Measurements from ENCODE around the gene TMEM220.

DNA sequence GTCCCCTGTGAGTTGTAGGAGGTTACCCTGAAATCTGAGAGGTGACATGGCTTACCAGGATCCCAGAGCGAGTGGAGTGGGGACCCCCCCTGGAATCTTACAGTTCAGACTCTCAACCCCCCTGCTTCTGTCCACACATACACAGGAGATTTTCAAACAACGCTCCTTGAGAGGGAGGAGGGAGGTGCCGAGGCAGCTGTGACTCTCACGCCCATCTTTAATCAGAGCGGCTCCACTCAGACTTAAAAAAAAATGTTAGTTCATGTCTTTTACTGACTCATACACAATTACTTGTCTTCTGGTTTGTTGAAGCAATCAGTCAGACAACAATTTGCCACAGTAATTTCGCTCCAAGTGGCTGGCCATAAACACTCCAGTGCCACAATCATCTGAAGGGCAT is 15.4 kb upstream of the TMEM220 start:
- TF ChIP-seq, protein P1, sequence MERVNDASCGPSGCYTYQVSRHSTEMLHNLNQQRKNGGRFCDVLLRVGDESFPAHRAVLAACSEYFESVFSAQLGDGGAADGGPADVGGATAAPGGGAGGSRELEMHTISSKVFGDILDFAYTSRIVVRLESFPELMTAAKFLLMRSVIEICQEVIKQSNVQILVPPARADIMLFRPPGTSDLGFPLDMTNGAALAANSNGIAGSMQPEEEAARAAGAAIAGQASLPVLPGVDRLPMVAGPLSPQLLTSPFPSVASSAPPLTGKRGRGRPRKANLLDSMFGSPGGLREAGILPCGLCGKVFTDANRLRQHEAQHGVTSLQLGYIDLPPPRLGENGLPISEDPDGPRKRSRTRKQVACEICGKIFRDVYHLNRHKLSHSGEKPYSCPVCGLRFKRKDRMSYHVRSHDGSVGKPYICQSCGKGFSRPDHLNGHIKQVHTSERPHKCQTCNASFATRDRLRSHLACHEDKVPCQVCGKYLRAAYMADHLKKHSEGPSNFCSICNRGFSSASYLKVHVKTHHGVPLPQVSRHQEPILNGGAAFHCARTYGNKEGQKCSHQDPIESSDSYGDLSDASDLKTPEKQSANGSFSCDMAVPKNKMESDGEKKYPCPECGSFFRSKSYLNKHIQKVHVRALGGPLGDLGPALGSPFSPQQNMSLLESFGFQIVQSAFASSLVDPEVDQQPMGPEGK (CRISPR knock-in tag; IDR thresholded peaks at IDR 0.05; ENCODE audit: borderline replicate concordance), result no peak
- TF ChIP-seq ZFP30 (CRISPR knock-in tag; IDR thresholded peaks at IDR 0.05) (no peak), TOX (CRISPR knock-in tag; IDR thresholded peaks at IDR 0.05; ENCODE audit: borderline replicate concordance) (no peak), ISL1 (CRISPR knock-in tag; IDR thresholded peaks at IDR 0.05) (no peak)

All from SK-N-SH treated with all-trans-retinoic acid at 6 μM for 48 hours (cell line).